SU-DHL-6 (cell line): Measurements from ENCODE around the gene OS9.

Experiments
- CTCF ChIP-seq: fragments of 200-600 bp; sonication (generic); IDR thresholded peaks from one replicate; pipeline ENCODE4 v1.5.1; 2017; ENCODE audit warnings: antibody characterized with exemption, mild to moderate bottlenecking, low read length, moderate library complexity; ENCODE audit not compliant: insufficient read depth, poor library complexity, severe bottlenecking
- EZH2phosphoT487 ChIP-seq: fragments of 200-600 bp; sonication (generic), shearing (Covaris generic); conservative IDR thresholded peaks from 2 replicates; pipeline ENCODE4 v1.6.1; 2018; ENCODE audit warnings: mild to moderate bottlenecking, antibody characterized with exemption, low read length, moderate library complexity, mixed read lengths

GRCh38 chr12:57770734-57771133 is 76.8 kb downstream of the OS9 start:
- TF ChIP-seq CTCF (no peak), EZH2phosphoT487 (no peak)
